NCI-H1694 treated with DMSO at 0.1 percent for 48 hours (cell line): ENCODE results near the gene HNMT.
"Not testable (repeated sequence)": the region's sequence is repeated elsewhere in the genome, so short reads cannot be mapped to it uniquely, and the experiment has no call there.

Experiments
- DNase-seq: peaks from one replicate; lab custom pipeline; 2025; lab: John Stamatoyannopoulos, UW

Gene HNMT

GRCh38 chr2:138012968-138013367 is 48.7 kb downstream of the HNMT start:
- DNase-seq = no peak

- DNase-seq = no peak
These were observed 49.4 kb downstream of the HNMT start for GRCh38 chr2:138013639-138014038.

DNA sequence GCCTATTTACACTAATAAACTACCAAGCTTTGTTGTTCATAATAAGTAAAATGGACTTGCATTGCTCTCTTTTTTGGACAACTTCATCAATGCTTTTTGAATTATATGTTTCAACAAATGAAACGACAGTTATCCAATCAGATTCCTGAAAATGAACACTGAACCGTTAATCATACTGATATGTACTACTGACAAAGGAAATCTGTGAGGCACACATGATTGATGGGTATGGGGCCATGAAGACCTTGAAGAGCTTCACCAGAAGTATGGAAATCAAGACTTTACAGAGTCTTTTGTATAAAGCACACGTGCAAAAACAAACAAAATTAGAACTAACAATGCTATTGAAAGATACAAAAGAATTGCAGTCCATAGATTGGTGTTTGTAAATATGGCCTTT is 51.2 kb downstream of the HNMT start:
- no peak for DNase-seq

DNA sequence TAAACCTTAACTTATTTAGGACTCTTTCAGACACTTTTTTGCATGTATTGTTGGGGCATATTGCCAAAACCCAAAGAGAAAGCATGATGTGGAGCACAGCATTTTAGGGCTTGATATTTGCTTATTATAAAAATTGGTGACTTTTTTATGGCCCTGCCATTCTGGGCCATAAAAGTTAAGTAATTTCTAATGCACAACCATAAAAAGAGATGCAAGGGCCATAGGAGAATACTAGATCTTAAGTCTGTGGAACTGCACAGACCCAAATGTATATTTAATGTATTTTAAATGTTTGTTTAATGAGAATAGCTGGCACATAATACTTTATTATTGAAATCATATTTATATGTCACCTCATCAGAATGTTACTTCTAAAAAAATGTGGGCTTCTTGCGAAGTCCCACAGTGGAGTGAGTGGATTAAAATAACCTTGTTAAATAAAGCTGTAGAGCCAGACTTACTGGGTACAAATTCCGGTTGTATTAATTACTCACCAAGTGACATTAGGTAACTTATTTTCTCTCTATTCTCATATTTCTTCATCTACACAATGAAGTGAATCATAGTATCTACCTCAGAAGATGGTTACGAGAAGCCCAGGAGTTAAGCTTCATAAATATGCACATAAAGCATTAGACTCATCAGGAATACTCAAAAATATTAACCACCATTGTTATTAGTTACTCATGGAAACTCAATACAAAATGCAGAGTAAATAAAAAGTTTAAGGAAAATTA is 52.2 kb downstream of the HNMT start:
- no peak for DNase-seq

- no peak for DNase-seq
These were observed 53.6 kb downstream of the HNMT start for GRCh38 chr2:138017824-138018223.

DNA sequence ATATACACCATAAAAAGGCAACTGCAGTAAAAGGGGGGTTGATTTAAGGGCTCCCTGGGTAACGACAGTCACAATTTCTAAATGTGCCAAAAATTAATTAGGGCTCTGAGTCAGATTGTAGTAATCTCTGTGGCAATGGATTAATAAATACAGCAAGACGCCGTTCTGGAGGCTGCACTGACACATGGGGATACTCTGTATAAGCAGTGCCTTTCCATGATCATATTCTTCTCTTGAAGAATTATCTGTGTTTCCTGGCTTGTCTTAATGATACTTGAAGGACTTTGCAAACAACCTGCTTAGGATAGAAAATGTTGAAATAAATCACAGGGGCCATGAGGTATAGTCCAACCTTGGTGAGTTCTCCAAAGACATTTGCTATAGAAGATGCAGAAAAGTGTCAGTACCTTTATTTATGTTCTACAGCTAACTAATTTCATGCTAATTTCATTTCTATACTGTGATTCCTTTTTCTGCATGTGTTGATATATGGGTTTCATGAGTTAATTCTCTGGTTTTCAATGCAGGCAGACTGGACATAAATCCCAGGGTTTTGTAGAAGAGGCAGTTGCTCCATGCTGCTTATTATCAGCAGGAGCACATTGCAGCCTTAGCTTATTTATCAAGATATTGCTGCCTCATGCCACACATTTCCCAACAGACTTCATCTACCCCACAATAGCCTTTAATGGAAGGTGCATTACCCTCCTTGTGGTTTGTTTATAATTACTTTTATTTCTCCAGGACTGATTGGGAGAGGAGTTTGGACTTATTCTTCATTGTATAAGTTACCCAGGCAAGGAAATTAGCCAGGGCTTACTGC is 54.8 kb downstream of the HNMT start:
- no peak for DNase-seq

GRCh38 chr2:138020432-138020831 is 56.2 kb downstream of the HNMT start:
- DNase-seq = no peak

DNA sequence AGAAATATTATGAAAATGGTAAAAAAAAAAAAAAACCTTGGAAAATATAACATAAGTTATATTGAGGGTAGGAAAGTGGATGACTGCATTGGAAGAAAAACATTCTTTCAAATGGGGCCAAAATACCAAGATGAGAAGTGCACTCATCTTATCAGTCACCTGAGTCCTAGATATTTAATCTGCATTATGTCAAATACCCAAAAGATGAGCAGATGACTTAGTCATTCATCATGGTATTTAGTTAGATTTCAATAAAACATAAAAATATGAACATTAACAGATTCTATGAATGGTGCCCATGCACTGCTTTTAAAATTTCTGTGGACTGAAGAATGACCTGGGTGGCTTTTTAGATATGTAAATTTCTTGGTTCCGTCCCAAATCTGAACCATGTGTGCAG is 56.9 kb downstream of the HNMT start:
- DNase-seq = no peak

- DNase-seq = no peak
These were observed 59.0 kb downstream of the HNMT start for GRCh38 chr2:138023298-138023697.

- DNase-seq = no peak
These were observed 59.7 kb downstream of the HNMT start for GRCh38 chr2:138023976-138024375.

DNA sequence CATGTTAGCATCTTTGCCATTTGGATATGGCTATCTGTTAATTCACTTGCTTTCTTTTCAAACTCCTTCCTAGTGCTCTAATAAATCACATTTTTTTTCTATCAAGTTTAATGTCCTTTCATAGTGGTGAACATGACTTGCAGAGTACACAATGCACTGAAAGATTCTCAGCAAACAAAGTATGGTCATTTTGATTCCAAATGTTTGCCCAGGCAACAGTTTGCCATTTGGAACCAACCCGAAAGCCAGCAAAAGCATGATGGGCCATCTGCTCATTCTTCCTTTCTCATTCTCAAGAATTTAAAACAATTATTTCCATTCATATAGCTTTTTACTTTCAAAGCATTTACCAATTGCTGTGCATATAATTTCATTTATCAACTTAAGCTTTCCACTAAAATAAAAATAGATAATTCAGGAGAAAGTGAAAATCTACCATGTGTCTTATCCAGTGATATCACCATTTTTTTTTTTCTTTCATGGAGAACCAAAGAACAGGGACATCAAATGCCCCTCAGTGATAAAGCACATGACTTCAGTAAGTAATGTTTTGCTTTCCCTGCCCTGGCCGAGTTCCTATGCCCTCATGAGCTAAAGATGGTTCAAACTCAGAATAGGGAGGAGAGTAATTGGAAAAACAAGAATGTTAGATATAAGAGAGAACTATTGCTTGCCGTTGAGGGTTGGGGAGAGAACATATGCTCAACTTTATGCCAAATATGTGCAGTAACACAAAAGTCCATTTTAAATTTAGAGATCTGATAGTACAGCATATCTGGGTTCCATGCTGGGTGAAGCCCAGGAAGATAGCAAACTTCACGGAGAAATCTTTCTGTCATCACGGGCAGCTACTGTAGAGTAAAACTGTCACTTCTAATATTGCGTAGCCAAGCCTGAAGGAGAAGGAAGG is 62.1 kb downstream of the HNMT start:
- no peak for DNase-seq

DNA sequence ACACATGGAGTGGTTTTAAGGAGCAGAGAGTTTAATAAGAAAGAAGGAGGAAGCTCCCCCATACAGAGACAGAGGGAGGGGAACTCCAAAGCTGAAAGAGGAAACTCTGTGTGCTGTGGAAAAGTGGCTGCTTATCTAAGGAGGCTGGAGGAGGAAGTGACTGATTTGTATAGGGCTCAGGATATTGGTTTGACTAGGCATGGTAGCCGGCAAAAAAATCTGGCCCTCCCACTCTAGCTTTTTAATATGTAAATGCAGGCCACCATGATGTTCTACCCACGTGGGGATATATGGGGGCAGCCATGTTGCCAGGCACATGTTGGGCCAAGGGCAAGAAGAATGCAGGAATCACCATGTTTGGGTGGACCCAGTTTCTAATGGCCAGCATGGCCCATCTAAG is 64.3 kb downstream of the HNMT start:
- no peak for DNase-seq

- no peak for DNase-seq
These were observed 65.0 kb downstream of the HNMT start for GRCh38 chr2:138029276-138029675.

GRCh38 chr2:138030459-138030858 is 66.2 kb downstream of the HNMT start:
- no peak for DNase-seq

DNA sequence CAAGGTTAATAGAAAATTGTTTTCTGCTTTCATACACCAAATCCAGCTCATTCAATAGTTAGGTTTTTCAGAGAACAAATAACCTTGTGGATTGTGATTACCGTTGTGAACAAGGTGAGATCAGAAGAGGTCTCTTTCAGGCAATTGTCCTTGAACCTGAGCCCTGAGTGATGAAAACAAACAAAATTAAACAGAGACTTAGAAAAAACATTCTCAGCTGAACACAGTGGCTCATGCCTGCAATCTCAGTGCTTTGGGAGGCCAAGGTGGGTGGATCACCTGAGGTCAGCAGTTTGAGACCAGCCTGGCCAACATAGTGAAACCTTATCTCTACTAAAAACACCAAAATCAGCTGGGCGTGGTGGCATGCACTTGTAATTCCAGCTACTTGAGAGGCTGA is 68.1 kb downstream of the HNMT start:
- DNase-seq = no peak

- DNase-seq = no peak
These were observed 70.3 kb downstream of the HNMT start for GRCh38 chr2:138034536-138034935.

DNA sequence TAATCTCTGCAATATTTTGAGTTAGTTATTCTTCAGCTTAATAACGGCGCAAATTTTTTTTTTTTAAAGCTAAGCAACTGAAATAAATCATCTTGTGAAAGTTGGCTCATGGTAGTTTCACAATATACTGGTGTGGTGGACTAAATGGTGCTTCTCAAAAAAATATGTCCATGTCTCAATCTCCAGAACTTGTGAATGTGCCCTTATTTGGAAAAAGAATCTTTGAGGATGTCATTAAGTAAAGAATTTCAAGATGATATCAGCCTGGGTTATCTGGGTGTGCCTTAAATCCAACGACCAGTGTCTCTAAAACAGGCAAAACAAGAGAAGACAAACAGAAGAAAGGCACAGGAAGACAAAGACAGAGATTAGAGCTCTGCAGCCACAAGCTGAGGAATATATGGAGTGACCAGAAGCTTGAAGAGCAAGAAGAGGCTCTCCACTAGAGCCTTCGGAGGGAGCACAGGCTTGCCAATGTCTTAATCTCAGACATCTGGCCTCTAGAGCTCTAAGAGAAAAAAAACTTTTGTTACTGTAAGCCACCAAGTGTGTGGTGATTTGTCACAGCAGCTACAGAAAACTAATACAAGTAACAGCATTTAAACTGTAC is 71.4 kb downstream of the HNMT start:
- no peak for DNase-seq

DNA sequence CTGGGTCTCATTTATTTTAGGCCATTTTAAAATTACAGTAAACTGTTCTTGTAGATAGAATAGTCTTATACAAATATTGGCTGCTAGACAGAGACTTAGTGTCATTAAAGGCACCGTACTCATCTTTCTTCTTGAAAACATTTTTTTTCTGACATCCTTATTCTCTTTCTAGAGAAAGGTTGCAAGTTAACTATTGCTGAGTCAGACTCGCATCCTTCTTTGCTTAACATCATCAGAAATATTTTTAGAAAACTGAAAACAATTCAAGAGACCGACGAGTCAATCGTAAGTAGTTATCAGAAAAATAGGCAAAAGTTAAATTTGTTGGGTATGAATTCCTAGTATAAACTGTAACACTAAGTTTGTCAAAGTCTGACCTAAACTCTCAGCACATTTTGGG is 72.2 kb downstream of the HNMT start:
- DNase-seq = no peak

DNA sequence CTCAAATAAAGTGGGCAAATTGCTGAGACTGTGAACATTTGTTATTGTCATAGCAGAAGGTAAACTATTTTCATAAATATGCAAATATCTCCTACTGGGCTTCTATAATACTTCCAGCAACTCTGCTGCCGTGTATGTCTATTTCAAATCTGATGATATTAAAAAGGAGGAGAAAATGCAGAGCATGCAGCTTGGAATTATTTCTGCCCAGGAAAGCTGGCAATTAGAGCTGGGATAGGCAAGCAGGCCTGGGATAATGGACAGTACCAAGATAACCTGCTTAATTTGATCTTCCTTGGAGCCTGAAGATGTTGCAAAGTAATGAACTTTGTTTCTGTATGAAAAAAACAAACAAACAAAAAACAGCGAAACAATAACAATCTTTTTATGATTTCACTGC is 72.8 kb downstream of the HNMT start:
- no peak for DNase-seq

DNA sequence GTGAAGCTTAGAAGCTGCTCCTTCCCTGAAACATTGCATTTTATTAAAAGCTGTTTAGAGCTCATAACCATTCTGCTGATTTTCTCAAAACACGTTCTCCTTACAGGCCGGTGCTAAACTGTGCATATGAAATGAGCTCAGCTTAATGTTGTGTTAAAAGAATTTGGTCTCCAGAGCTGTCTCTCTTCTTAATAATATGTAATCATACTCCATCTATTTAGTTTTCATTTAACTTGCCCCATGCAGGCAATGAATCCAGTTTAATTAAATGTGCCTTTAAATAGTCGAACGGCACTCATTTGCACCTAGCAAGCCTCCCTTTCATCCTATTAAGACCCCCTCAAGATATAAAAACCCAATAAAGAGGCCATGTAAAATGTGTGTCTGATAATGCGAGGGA is 76.3 kb downstream of the HNMT start:
- DNase-seq = no peak

DNA sequence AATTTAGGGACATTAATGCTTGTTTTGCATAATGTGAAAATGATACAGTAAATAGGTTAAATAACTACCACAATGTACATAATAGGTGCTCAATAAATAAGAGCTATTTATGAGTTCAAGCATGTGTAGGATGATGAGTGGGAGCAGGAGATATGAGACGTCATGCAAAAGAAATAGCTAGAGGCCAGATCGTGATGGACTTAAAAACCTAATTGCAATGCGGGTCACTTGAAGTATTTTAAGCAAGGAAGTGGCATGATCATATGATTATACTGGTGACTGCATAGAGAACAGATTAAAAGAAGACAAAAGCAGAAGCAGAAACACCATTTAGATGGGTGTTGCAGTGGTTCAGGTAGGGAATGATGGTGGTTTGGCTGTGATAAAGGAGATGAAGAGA is 78.0 kb downstream of the HNMT start:
- DNase-seq = no peak

DNA sequence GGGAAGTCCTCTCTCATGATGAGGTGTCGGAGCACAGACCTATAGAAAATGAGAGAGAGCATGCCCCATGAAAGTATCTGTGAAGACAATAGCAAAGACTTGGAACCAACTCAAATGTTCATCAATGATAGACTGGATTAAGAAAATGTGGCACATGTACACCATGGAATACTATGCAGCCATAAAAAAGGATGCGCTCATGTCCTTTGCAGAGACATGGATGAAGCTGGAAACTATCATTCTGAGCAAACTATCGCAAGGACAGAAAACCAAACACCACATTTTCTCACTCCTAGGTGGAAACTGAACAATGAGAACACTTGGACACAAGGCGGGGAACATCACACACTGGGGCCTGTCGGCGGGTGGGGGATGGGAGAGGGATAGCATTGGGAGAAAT is 79.3 kb downstream of the HNMT start:
- DNase-seq = not testable (repeated sequence)
